HCEC 1CT (cell line): ENCODE measurements around the gene SPATA16.
A peak's percentile ranks its signal among the peaks of the same experiment; 100 is the strongest.
"Not testable (repeated sequence)": the region's sequence is repeated elsewhere in the genome, so short reads cannot be mapped to it uniquely, and the experiment has no call there.

Source experiments
- DNase-seq: peaks from one replicate; pipeline ENCODE4 v3.0.0-alpha.2; 2017

SPATA16 gene

GRCh38 chr3:172869368-172869771 is 271.7 kb downstream of the SPATA16 start:
- peak; percentile 5 for DNase-seq

- no peak for DNase-seq
Observed at GRCh38 chr3:172868582-172869200, 272.3 kb downstream of the SPATA16 start.

GRCh38 chr3:172866726-172867350 is 274.2 kb downstream of the SPATA16 start:
- not testable (repeated sequence) for DNase-seq

GRCh38 chr3:172859041-172859440 is 282.0 kb downstream of the SPATA16 start:
- DNase-seq: no peak

GRCh38 chr3:172856795-172857742 is 284.0 kb downstream of the SPATA16 start:
- DNase-seq: no peak

- no peak for DNase-seq
Observed at GRCh38 chr3:172855037-172855436, 286.0 kb downstream of the SPATA16 start.

GRCh38 chr3:172853921-172854666 is 286.9 kb downstream of the SPATA16 start:
- no peak for DNase-seq

- DNase-seq: no peak
Observed at GRCh38 chr3:172853005-172853404, 288.0 kb downstream of the SPATA16 start.

GRCh38 chr3:172848910-172849309 is 292.1 kb downstream of the SPATA16 start:
- no peak for DNase-seq

GRCh38 chr3:172847292-172847691 is 293.7 kb downstream of the SPATA16 start:
- no peak for DNase-seq

- no peak for DNase-seq
Observed at GRCh38 chr3:172846706-172847105, 294.3 kb downstream of the SPATA16 start.

GRCh38 chr3:172846103-172846561 is 294.9 kb downstream of the SPATA16 start:
- DNase-seq: no peak

GRCh38 chr3:172844428-172844827 is 296.6 kb downstream of the SPATA16 start:
- DNase-seq: no peak

GRCh38 chr3:172840913-172841312 is 300.1 kb downstream of the SPATA16 start:
- no peak for DNase-seq

- DNase-seq: no peak
Observed at GRCh38 chr3:172840463-172840862, 300.6 kb downstream of the SPATA16 start.

- no peak for DNase-seq
Observed at GRCh38 chr3:172839679-172840078, 301.4 kb downstream of the SPATA16 start.
